ENCODE results near the gene DYDC2. TPM values are rescaled to one million over a fixed set of nuclear protein-coding genes. Genes with fewer than 3 reads are reported as not detected.

DYDC2 gene
- total RNA-seq, 4 donors from 2014 or later, result 0.70 TPM; not detected in 3

DNA sequence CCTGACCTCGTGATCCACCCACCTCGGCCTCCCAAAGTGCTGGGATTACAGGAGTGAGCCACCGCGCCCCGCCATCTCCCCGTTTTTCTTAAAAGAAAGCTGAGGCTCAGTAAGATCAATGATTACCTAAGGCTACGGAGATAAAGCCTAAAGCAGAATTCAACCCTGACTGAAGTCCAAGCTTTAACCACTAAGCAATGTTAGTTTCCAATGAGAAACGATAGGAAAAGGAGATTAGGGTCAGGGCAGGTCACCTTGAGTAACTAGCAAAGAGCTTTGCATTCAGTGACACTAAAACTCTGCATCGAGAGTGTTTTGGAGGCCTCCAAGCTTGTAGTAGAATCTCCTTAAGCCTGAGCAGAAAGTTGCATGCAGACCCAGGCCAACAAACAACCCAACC, 34.2 kb downstream of the DYDC2 start:
- Histone ChIP-seq H3K36me3 (no peaks in the 10 kb centered on the region), H3K27me3 (no peaks in the 10 kb centered on the region), H3K9me3 (no peaks in the 10 kb centered on the region), H3K27ac (no peak overlapping the region), H3K4me3 (no peak overlapping the region), H3K4me1 (peaks cover 0 to 7% (median 0%) of the 10 kb centered on the region in 4 donors)
- no peak for DNase-seq
- TF ChIP-seq, protein P1, sequence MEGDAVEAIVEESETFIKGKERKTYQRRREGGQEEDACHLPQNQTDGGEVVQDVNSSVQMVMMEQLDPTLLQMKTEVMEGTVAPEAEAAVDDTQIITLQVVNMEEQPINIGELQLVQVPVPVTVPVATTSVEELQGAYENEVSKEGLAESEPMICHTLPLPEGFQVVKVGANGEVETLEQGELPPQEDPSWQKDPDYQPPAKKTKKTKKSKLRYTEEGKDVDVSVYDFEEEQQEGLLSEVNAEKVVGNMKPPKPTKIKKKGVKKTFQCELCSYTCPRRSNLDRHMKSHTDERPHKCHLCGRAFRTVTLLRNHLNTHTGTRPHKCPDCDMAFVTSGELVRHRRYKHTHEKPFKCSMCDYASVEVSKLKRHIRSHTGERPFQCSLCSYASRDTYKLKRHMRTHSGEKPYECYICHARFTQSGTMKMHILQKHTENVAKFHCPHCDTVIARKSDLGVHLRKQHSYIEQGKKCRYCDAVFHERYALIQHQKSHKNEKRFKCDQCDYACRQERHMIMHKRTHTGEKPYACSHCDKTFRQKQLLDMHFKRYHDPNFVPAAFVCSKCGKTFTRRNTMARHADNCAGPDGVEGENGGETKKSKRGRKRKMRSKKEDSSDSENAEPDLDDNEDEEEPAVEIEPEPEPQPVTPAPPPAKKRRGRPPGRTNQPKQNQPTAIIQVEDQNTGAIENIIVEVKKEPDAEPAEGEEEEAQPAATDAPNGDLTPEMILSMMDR (IDR thresholded peaks at IDR 0.05), result no peak

DNA sequence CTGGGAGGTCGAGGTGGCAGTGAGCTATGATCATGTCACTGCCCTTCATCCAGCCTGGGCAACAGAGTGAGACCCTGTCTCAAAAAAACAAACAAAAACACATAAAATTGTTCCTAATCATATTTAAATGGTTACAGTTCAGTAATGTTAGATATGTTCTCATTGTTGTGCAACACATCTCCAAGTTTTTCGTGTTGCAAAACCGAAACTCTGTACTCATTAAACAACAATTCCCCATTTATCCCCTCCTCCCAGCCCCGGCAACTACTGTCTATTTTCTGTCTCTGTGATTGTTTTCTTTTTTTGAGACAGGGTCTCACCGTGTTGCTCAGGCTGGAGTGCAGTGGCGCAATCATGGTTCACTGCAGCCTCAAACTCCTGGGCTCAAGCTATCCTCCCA, 35.7 kb downstream of the DYDC2 start:
- TF ChIP-seq, protein P1 (IDR thresholded peaks at IDR 0.05), result no peak
- DNase-seq, result no peak
- H3K27ac ChIP-seq, result no peak overlapping the region
- peaks cover 0 to 7% (median 0%) of the 10 kb centered on the region in 4 donors for H3K4me1 ChIP-seq
- H3K9me3 ChIP-seq, result no peaks in the 10 kb centered on the region
- H3K27me3 ChIP-seq, result no peaks in the 10 kb centered on the region
- no peak overlapping the region for H3K4me3 ChIP-seq
- no peaks in the 10 kb centered on the region for H3K36me3 ChIP-seq

DNA sequence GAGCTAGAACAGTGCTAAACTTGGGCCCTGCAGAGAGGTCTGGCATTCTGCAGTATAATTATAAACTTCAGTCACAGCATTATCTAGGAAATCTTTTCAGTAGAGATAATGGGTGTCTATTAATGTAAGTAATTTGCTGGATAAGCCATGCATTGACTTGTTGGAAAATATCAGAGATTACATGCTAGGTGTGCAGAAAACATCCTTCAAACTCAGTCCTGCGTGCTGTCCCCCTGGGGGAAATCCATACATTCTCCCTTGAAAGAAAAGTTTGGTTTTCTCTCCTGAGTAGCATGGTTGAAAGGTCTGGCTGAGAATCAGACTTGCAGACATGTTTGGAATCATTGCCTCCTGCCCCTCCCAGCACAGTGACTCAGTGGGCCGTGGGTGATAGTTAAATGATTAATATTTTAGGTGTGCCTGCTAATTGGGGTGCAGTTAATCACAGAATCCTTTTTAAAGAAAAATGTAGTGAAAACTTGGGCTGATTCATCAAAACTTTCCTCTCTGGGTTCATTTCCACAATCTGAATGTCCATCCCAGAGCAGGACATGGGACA, 37.9 kb downstream of the DYDC2 start:
- no peaks in the 10 kb centered on the region for H3K27me3 ChIP-seq
- H3K9me3 ChIP-seq, result no peaks in the 10 kb centered on the region
- DNase-seq, result no peak
- H3K27ac ChIP-seq, result no peak overlapping the region
- H3K4me1 ChIP-seq, result no peaks in the 10 kb centered on the region
- H3K4me3 ChIP-seq, result no peak overlapping the region
- H3K36me3 ChIP-seq, result no peaks in the 10 kb centered on the region
- TF ChIP-seq, protein P1 (IDR thresholded peaks at IDR 0.05), result no peak
- TF ChIP-seq POLR2A (IDR thresholded peaks at IDR 0.05), result no peak

DNA sequence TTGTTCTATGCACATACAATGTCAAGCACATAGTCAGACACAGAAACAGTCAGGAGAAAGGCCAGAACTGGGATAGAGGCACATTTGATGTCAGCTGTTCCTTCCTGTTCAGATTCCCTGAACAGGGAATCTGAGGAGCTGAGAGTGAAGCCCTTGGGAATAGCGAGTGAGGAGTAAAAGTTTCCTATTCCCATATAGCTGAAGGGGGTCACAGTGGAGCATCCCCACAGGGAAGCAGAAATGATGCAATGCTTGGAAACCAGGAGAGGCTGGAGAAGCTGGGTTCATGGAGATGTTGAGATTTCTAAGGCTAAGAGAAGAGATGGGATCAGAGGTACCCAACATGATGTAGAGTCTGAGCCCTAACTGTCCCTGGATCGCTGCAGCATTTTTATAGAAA, 40.4 kb downstream of the DYDC2 start:
- no peak for TF ChIP-seq POLR2A (IDR thresholded peaks at IDR 0.05)
- TF ChIP-seq, protein P1 (IDR thresholded peaks at IDR 0.05), result no peak
- no peaks in the 10 kb centered on the region for H3K4me1 ChIP-seq
- no peaks in the 10 kb centered on the region for H3K36me3 ChIP-seq
- H3K27me3 ChIP-seq, result no peaks in the 10 kb centered on the region
- no peaks in the 10 kb centered on the region for H3K9me3 ChIP-seq
- H3K4me3 ChIP-seq, result no peak overlapping the region
- no peak for DNase-seq
- no peak overlapping the region for H3K27ac ChIP-seq

DNA sequence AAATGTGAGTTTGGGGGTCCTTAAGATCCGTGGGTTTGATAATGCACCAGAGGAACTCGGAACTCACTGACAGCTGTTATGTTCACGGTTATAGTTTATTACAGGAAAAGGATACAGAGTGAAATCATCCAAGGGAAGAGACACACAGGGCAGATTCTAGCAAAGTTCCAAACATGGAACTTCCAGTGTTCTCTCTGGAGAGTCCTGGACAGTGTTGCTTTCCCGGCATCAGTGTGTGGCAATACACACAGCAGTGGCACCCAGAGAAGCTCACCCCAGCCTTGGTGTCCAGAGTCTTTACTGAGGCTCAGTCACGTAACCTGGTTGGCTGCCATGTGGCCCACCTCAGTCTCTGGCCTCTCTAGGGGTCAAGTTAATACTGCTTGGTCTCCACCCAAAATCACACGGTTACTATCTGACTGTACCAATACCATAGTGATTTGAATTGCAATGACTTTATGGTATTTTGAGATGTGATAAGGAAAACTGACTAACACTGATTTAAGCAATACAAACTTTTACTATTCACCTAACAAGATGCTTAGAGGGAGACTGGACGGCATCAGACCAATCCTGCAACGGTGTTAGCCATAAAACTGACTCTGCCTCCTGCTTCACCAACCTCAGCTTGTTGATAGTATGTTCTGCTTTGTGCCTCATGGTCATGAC, 43.7 kb downstream of the DYDC2 start:
- Histone ChIP-seq H3K27ac (no peak overlapping the region), H3K9me3 (no peaks in the 10 kb centered on the region), H3K4me3 (no peak overlapping the region), H3K27me3 (no peaks in the 10 kb centered on the region), H3K4me1 (no peaks in the 10 kb centered on the region), H3K36me3 (no peaks in the 10 kb centered on the region)
- TF ChIP-seq, protein P1 (IDR thresholded peaks at IDR 0.05), result no peak
- TF ChIP-seq POLR2A (IDR thresholded peaks at IDR 0.05), result no peak
- no peak for DNase-seq
